ENCODE measurements around the gene RACK1.
"Not testable (repeated sequence)": the region's sequence is repeated elsewhere in the genome, so short reads cannot be mapped to it uniquely, and the experiment has no call there.

Gene RACK1

GRCh38 chr5:181243564-181244343 lies at the start of gene RACK1:
Gene RACK1 (minus strand): TSS chr5:181243906. CDS start chr5:181243800, 106 bp downstream.
- DNase-seq = no peak

GRCh38 chr5:181287331-181287730 lies 43.6 kb upstream of the RACK1 start:
- DNase-seq = not testable (repeated sequence)

- not testable (repeated sequence) for DNase-seq
Observed at GRCh38 chr5:181285962-181286705, 42.4 kb upstream of the RACK1 start.

GRCh38 chr5:181283841-181284755 lies 40.4 kb upstream of the RACK1 start:
- DNase-seq = not testable (repeated sequence)

- no peak for DNase-seq
Observed at GRCh38 chr5:181283347-181283746, 39.6 kb upstream of the RACK1 start.

- no peak for DNase-seq
Observed at GRCh38 chr5:181282874-181283273, 39.2 kb upstream of the RACK1 start.

GRCh38 chr5:181282415-181282814 lies 38.7 kb upstream of the RACK1 start:
- not testable (repeated sequence) for DNase-seq

- no peak for DNase-seq
Observed at GRCh38 chr5:181281984-181282316, 38.2 kb upstream of the RACK1 start.

- DNase-seq = no peak
Observed at GRCh38 chr5:181281077-181281983, 37.6 kb upstream of the RACK1 start.

- DNase-seq = no peak
Observed at GRCh38 chr5:181280251-181280762, 36.6 kb upstream of the RACK1 start.

- DNase-seq = not testable (repeated sequence)
Observed at GRCh38 chr5:181273433-181273744, 29.7 kb upstream of the RACK1 start.

GRCh38 chr5:181271081-181271480 lies 27.4 kb upstream of the RACK1 start:
- no peak for DNase-seq

GRCh38 chr5:181267907-181268306 lies 24.2 kb upstream of the RACK1 start:
- DNase-seq = not testable (repeated sequence)

- DNase-seq = not testable (repeated sequence)
Observed at GRCh38 chr5:181267291-181267904, 23.7 kb upstream of the RACK1 start.

GRCh38 chr5:181265092-181265671 lies 21.5 kb upstream of the RACK1 start:
- DNase-seq = no peak

- no peak for DNase-seq
Observed at GRCh38 chr5:181263633-181264032, 19.9 kb upstream of the RACK1 start.

- DNase-seq = no peak
Observed at GRCh38 chr5:181261320-181262049, 17.8 kb upstream of the RACK1 start.

- DNase-seq = no peak
Observed at GRCh38 chr5:181260720-181261319, 17.1 kb upstream of the RACK1 start, which contains the start of gene TRIM52. Gene TRIM52 (minus strand): TSS chr5:181261143. CDS start chr5:181260813, 330 bp downstream.

GRCh38 chr5:181259974-181260719 lies 16.4 kb upstream of the RACK1 start:
- DNase-seq = no peak
